Measurements from ENCODE around the gene KRT71. TPM values are rescaled to one million over a fixed set of nuclear protein-coding genes. Genes with fewer than 3 reads are reported as not detected.

Gene KRT71
- total and polyA plus RNA-seq, 7 donors = not detected

GRCh38 chr12:52523824-52524223, 29.1 kb downstream of the KRT71 start:
- no peak for TF ChIP-seq POLR2A (IDR thresholded peaks at IDR 0.05)
- no peak for TF ChIP-seq POLR2AphosphoS5 (IDR thresholded peaks at IDR 0.05)
- TF ChIP-seq EP300 (IDR thresholded peaks at IDR 0.05) = no peak
- TF ChIP-seq CTCF (IDR thresholded peaks at IDR 0.05) = no peak
- H3K27me3 ChIP-seq = no peaks in the 10 kb centered on the region
- H3K36me3 ChIP-seq = no peaks in the 10 kb centered on the region
- no peak for DNase-seq
- 88 to 95% methylated on average over 4 of the region's 4 CpGs for WGBS, 2 donors
- H3K4me1 ChIP-seq = peaks cover 0 to 28% (median 9%) of the 10 kb centered on the region in 4 donors
- intact Hi-C loops (cut with DNase I) = no loop called here
- no peak overlapping the region for H3K4me3 ChIP-seq
- no peak overlapping the region for H3K27ac ChIP-seq
- H3K9me3 ChIP-seq = no peaks in the 10 kb centered on the region

GRCh38 chr12:52522346-52523011, 30.5 kb downstream of the KRT71 start:
- WGBS, 2 donors = 56 to 74% methylated on average over 10 of the region's 10 CpGs
- no peaks in the 10 kb centered on the region for H3K27me3 ChIP-seq
- H3K27ac ChIP-seq = peak overlapping the region in 1 of 4 donors; percentile 43
- peaks cover 0 to 28% (median 9%) of the 10 kb centered on the region in 4 donors for H3K4me1 ChIP-seq
- H3K4me3 ChIP-seq = no peak overlapping the region
- no peaks in the 10 kb centered on the region for H3K36me3 ChIP-seq
- intact Hi-C loops (cut with DNase I) = no loop called here
- H3K9me3 ChIP-seq = no peaks in the 10 kb centered on the region
- peak; percentile 76 for DNase-seq
- TF ChIP-seq POLR2AphosphoS5 (IDR thresholded peaks at IDR 0.05) (peak in 1 of 4 donors; percentile 39), POLR2A (IDR thresholded peaks at IDR 0.05) (no peak), CTCF (IDR thresholded peaks at IDR 0.05) (no peak)

- Histone ChIP-seq H3K4me3 (no peak overlapping the region), H3K27me3 (no peaks in the 10 kb centered on the region), H3K36me3 (no peaks in the 10 kb centered on the region), H3K9me3 (no peaks in the 10 kb centered on the region), H3K27ac (peak overlapping the region in 1 of 4 donors; percentile 43), H3K4me1 (peaks cover 0 to 28% (median 9%) of the 10 kb centered on the region in 4 donors)
- 72 to 75% methylated on average over 10 of the region's 10 CpGs for WGBS, 2 donors
- intact Hi-C loops (cut with DNase I) = no loop called here
- no peak for DNase-seq
- no peak for TF ChIP-seq CTCF (IDR thresholded peaks at IDR 0.05)
- TF ChIP-seq POLR2AphosphoS5 (IDR thresholded peaks at IDR 0.05) = no peak
- no peak for TF ChIP-seq EP300 (IDR thresholded peaks at IDR 0.05)
- no peak for TF ChIP-seq POLR2A (IDR thresholded peaks at IDR 0.05)
Measured at GRCh38 chr12:52521568-52522266, 31.2 kb downstream of the KRT71 start.

- Histone ChIP-seq H3K27ac (peak overlapping the region in 1 of 4 donors; percentile 43), H3K27me3 (no peaks in the 10 kb centered on the region), H3K4me3 (no peak overlapping the region), H3K36me3 (no peaks in the 10 kb centered on the region), H3K9me3 (no peaks in the 10 kb centered on the region), H3K4me1 (peaks cover 0 to 34% (median 13%) of the 10 kb centered on the region in 4 donors)
- WGBS, 2 donors = 38 to 74% methylated on average over 10 of the region's 10 CpGs
- intact Hi-C loops (cut with DNase I) = no loop called here
- no peak for DNase-seq
- TF ChIP-seq EP300 (IDR thresholded peaks at IDR 0.05) (no peak), POLR2A (IDR thresholded peaks at IDR 0.05) (no peak), CTCF (IDR thresholded peaks at IDR 0.05) (no peak), POLR2AphosphoS5 (IDR thresholded peaks at IDR 0.05) (no peak)
Measured at GRCh38 chr12:52521175-52521567, 31.8 kb downstream of the KRT71 start.

All from sigmoid colon (tissue), 7 donors.